Gastrocnemius medialis (tissue), 4 donors: ENCODE results near the gene C2orf74.

Experiments
- POLR2A ChIP-seq, 2 donors: fragments of 450-650 bp; IDR thresholded peaks; one replicate each; pipeline ENCODE4 v1.6.1; 2017; ENCODE audit warnings: antibody characterized with exemption in 2 of 2, mild to moderate bottlenecking in 2 of 2, moderate library complexity in 2 of 2
- TF ChIP-seq, protein P1 (sequence below), 5 experiments: fragments of 450-650 bp in 3 of 5; fragments of 200-600 bp in 2 of 5; sonication (generic) in 2 of 5; IDR thresholded peaks in 4 of 5; conservative IDR thresholded peaks in 1 of 5; 1 replicate in 4 of 5; 2 replicates in 1 of 5; pipeline ENCODE4 v1.5.1; 2016 to 2019; ENCODE audit warnings: antibody characterized with exemption in 5 of 5, mild to moderate bottlenecking in 3 of 5, moderate library complexity in 3 of 5

- TF ChIP-seq, protein P1, sequence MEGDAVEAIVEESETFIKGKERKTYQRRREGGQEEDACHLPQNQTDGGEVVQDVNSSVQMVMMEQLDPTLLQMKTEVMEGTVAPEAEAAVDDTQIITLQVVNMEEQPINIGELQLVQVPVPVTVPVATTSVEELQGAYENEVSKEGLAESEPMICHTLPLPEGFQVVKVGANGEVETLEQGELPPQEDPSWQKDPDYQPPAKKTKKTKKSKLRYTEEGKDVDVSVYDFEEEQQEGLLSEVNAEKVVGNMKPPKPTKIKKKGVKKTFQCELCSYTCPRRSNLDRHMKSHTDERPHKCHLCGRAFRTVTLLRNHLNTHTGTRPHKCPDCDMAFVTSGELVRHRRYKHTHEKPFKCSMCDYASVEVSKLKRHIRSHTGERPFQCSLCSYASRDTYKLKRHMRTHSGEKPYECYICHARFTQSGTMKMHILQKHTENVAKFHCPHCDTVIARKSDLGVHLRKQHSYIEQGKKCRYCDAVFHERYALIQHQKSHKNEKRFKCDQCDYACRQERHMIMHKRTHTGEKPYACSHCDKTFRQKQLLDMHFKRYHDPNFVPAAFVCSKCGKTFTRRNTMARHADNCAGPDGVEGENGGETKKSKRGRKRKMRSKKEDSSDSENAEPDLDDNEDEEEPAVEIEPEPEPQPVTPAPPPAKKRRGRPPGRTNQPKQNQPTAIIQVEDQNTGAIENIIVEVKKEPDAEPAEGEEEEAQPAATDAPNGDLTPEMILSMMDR (IDR thresholded peaks at IDR 0.05 in 4 of 5, conservative IDR thresholded peaks at IDR 0.05 in 1 of 5) = no peak
- no peak for TF ChIP-seq POLR2A (IDR thresholded peaks at IDR 0.05)
Measured at GRCh38 chr2:61125123-61125710, 36.8 kb upstream of the C2orf74 start.
